Endothelial cell of umbilical vein (primary cell): ENCODE measurements around the gene CGNL1. TPM values are rescaled to one million over a fixed set of nuclear protein-coding genes. Genes with fewer than 3 reads are reported as not detected.

ENCODE experiments used
- BruUV-seq: library from RNA; stranded (reverse); fragments of 400-500 nt; replicated peaks from 2 replicates; lab custom pipeline; 2021; lab: Mats Ljungman, UMichigan
- CTCF ChIA-PET: fragments of 300-600, 350-600 bp; sonication (Branson Sonifier 250); formaldehyde crosslinking; loops from one replicate; lab custom pipeline; 2021; ENCODE audit warnings: antibody characterized with exemption, inconsistent platforms; lab: Charles Lee
- POLR2A ChIA-PET: fragments of 300-600, 350-600 bp; sonication (Branson Sonifier 250); formaldehyde crosslinking; loops from one replicate; lab custom pipeline; 2021; ENCODE audit warnings: antibody characterized with exemption, inconsistent platforms; lab: Charles Lee
- DNase-seq: peaks from one replicate; pipeline ENCODE4 v3.0.0-alpha.2; 2011; ENCODE audit warnings: low read depth, low spot score
- FAIRE-seq: peaks from 2 replicates; lab custom pipeline; 2011; peaks lifted over from hg19 to GRCh38; lab: Jason Lieb, UNC
- H2AFZ ChIP-seq: 2 replicates; pipeline ENCODE4 v1.6.0; 2012; ENCODE audit warnings: low read depth, low read length, control low read depth, inconsistent platforms
- H3K27ac ChIP-seq: 2 replicates; pipeline ENCODE4 v1.5.1; 2011; ENCODE audit warnings: low read depth, mild to moderate bottlenecking, control low read depth, low read length, moderate library complexity; ENCODE audit not compliant: insufficient read depth
- H3K27me3 ChIP-seq, 2 experiments: 2 replicates each; pipeline versions ENCODE4 v1.6.0 to v1.6.1; 2011; ENCODE audit warnings: low read length in 2 of 2, mixed read lengths in 1 of 2; ENCODE audit not compliant: control insufficient read depth in 2 of 2, insufficient read depth in 2 of 2
- H3K36me3 ChIP-seq, 2 experiments: 2 replicates in 1 of 2; 3 replicates in 1 of 2; pipeline ENCODE4 v1.5.1; 2011; ENCODE audit warnings: low read length in 2 of 2, mild to moderate bottlenecking in 1 of 2, moderate library complexity in 1 of 2; ENCODE audit not compliant: control insufficient read depth in 2 of 2, insufficient read depth in 2 of 2; ENCODE audit errors: extremely low read depth in 1 of 2
- H3K4me1 ChIP-seq: 3 replicates; pipeline ENCODE4 v1.5.1; 2011; ENCODE audit warnings: mild to moderate bottlenecking, low read length; ENCODE audit not compliant: control insufficient read depth, insufficient read depth; ENCODE audit errors: extremely low read depth
- H3K4me2 ChIP-seq: 2 replicates; pipeline ENCODE4 v1.6.1; 2011; ENCODE audit warnings: low read length, control low read depth, mixed read lengths; ENCODE audit not compliant: insufficient read depth
- H3K4me3 ChIP-seq, 3 experiments: fragments of 200-600 bp in 1 of 3; sonication (generic), shearing (Covaris generic) in 1 of 3; replicated peaks in 1 of 3; 2 replicates each; pipeline ENCODE4 v1.5.1; 2011 to 2016; ENCODE audit warnings: control low read depth in 3 of 3, low read length in 3 of 3, mild to moderate bottlenecking in 2 of 3, inconsistent platforms in 1 of 3, low read depth in 1 of 3, moderate library complexity in 1 of 3; ENCODE audit not compliant: insufficient read depth in 1 of 3
- H3K79me2 ChIP-seq: 2 replicates; pipeline ENCODE4 v1.6.0; 2012; ENCODE audit warnings: low read length, inconsistent platforms; ENCODE audit not compliant: control insufficient read depth, insufficient read depth
- H3K9ac ChIP-seq: replicated peaks from 2 replicates; pipeline ENCODE3; 2011; ENCODE audit warnings: low read length, control low read depth; ENCODE audit not compliant: insufficient read depth; ENCODE audit errors: extremely low read depth
- H3K9me1 ChIP-seq: replicated peaks from 3 replicates; pipeline ENCODE4 v1.6.0; 2011; ENCODE audit warnings: mild to moderate bottlenecking, low read length; ENCODE audit not compliant: control insufficient read depth, insufficient read depth; ENCODE audit errors: extremely low read depth
- H3K9me3 ChIP-seq: replicated peaks from 2 replicates; pipeline ENCODE4 v1.5.1; 2012; ENCODE audit warnings: low read length, inconsistent platforms; ENCODE audit not compliant: control insufficient read depth, insufficient read depth
- H4K20me1 ChIP-seq: replicated peaks from 2 replicates; pipeline ENCODE3; 2011; ENCODE audit warnings: mild to moderate bottlenecking, low read length; ENCODE audit not compliant: control insufficient read depth, insufficient read depth; ENCODE audit errors: extremely low read depth
- CTCF ChIP-seq, 2 donors: IDR thresholded peaks; 1 replicate in 1 of 2; 2 replicates in 1 of 2; pipeline ENCODE4 v1.5.1; 2011; ENCODE audit warnings: low read length in 2 of 2, mild to moderate bottlenecking in 2 of 2, moderate library complexity in 2 of 2, control low read depth in 1 of 2, inconsistent platforms in 1 of 2, low read depth in 1 of 2; ENCODE audit not compliant: insufficient read depth in 1 of 2; ENCODE audit errors: extremely low read depth in 1 of 2
- EZH2 ChIP-seq: IDR thresholded peaks from 2 replicates; pipeline ENCODE4 v1.6.1; 2012; ENCODE audit warnings: borderline replicate concordance, low read depth, mild to moderate bottlenecking, moderate library complexity, low read length, inconsistent platforms; ENCODE audit not compliant: severe bottlenecking
- FOS ChIP-seq: IDR thresholded peaks from 2 replicates; pipeline ENCODE4 v1.6.1; 2011; ENCODE audit warnings: mild to moderate bottlenecking, low read length, moderate library complexity, borderline replicate concordance; ENCODE audit not compliant: insufficient read depth
- GATA2 ChIP-seq: IDR thresholded peaks from 2 replicates; pipeline ENCODE4 v1.7.0; 2011; ENCODE audit warnings: low read depth, mild to moderate bottlenecking, moderate library complexity, mixed read lengths, low read length; ENCODE audit not compliant: insufficient read length, insufficient read depth
- JUN ChIP-seq: IDR thresholded peaks from 2 replicates; pipeline ENCODE4 v1.6.1; 2011; ENCODE audit warnings: borderline replicate concordance, low read depth; ENCODE audit not compliant: insufficient read length, insufficient read depth
- MYC ChIP-seq: IDR thresholded peaks from one replicate; pipeline ENCODE4 v1.6.1; 2011; ENCODE audit warnings: mild to moderate bottlenecking, low read depth, low read length
- POLR2A ChIP-seq: IDR thresholded peaks from 2 replicates; pipeline ENCODE4 v1.6.1; 2012; ENCODE audit warnings: low read depth, mild to moderate bottlenecking, control low read depth, low read length
- POLR2AphosphoS5 ChIP-seq: IDR thresholded peaks from 2 replicates; pipeline ENCODE4 v1.6.1; 2012; ENCODE audit warnings: low read depth, mild to moderate bottlenecking, control low read depth, low read length, moderate library complexity; ENCODE audit not compliant: insufficient read depth
- dilution Hi-C: fragments of 300-500 bp; cut with MboI; formaldehyde crosslinking; loops from one replicate; pipeline ENCODE4 v1.15.0; 2019; ENCODE audit warnings: low sequenced_read_pairs; ENCODE audit not compliant: extremely low pct_ligation_motif_present
- intact Hi-C: fragments of 100-400 bp; cut with micrococcal nuclease; formaldehyde crosslinking; loops from one replicate; pipeline ENCODE4 v1.10.0; 2022
- polyA plus RNA-seq, 4 experiments: library from polyadenylated mRNA; depleted of rRNA in 3 of 4; stranded (reverse) in 3 of 4; unstranded in 1 of 4; fragments of >200 nt; gene quantifications; 2 replicates each; pipeline versions ENCODE4 v1.2.1 to v1.2.3, GENCODE V29; 2011 to 2012; ENCODE audit warnings: missing spikeins in 1 of 4
- total RNA-seq: library from RNA; stranded (reverse); gene quantifications from 2 replicates; pipeline ENCODE4 v1.2.3, GENCODE V29; 2021
- TF ChIP-seq, protein P1 (sequence below): IDR thresholded peaks from 2 replicates; pipeline ENCODE4 v1.6.1; 2011; ENCODE audit not compliant: insufficient read depth, insufficient read length

CGNL1 gene
- total and polyA plus RNA-seq, 2 donors (not counting 3 experiments of a cell fraction or from before 2014, with no cell fraction given), result 6.9 to 27.1 TPM

GRCh38 chr15:57599296-57599810 is 223.0 kb downstream of the CGNL1 start:
- Histone ChIP-seq H2AFZ (no peak overlapping the region), H3K36me3 (peaks cover 0 to under 1% of the 10 kb centered on the region in 2 experiments), H3K9me1 (no peaks in the 10 kb centered on the region), H4K20me1 (no peaks in the 10 kb centered on the region), H3K79me2 (no peaks in the 10 kb centered on the region), H3K27ac (no peak overlapping the region), H3K9ac (no peak overlapping the region), H3K27me3 (no peaks in the 10 kb centered on the region), H3K4me3 (no peak overlapping the region), H3K4me2 (no peak overlapping the region), H3K9me3 (no peaks in the 10 kb centered on the region), H3K4me1 (no peaks in the 10 kb centered on the region)
- intact Hi-C loops, result no loop called here
- dilution Hi-C loops, result no loop called here
- BruUV-seq, result no TSS peak
- ChIA-PET POLR2A (no interaction called here), CTCF (interaction anchor here (1.3 to 2.2 kb wide), 2 partner anchors 38 to 39 kb away, joined by 3 to 10 read pairs; no protein-coding TSS in a partner anchor)
- no peak for TF ChIP-seq FOS
- no peak for TF ChIP-seq POLR2A
- TF ChIP-seq MYC, result no peak
- TF ChIP-seq GATA2, result no peak
- TF ChIP-seq CTCF (IDR thresholded peaks at IDR 0.05; ENCODE audit: extremely low read depth in 1 of 2, insufficient read depth in 1 of 2, low read depth in 1 of 2, low read length in 2 of 2), result no peak
- no peak for TF ChIP-seq POLR2AphosphoS5
- no peak for TF ChIP-seq JUN
- TF ChIP-seq, protein P1, sequence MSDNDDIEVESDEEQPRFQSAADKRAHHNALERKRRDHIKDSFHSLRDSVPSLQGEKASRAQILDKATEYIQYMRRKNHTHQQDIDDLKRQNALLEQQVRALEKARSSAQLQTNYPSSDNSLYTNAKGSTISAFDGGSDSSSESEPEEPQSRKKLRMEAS, result no peak
- TF ChIP-seq EZH2, result no peak
- DNase-seq (no peak), FAIRE-seq (no peak)
